Loucy (cell line): ENCODE results near the gene KRTAP5-1.

Source experiments
- H2AFZ ChIP-seq: fragments of 200-600 bp; sonication (generic); 2 replicates; pipeline ENCODE4 v1.6.0; 2016; ENCODE audit warnings: antibody characterized with exemption, mild to moderate bottlenecking, low read length, moderate library complexity
- H3F3A ChIP-seq: fragments of 200-600 bp; 2 replicates; pipeline ENCODE4 v1.6.0; 2016; ENCODE audit warnings: antibody characterized with exemption, low read depth, mild to moderate bottlenecking
- H3K27me3 ChIP-seq: fragments of 200-600 bp; sonication (generic); 2 replicates; pipeline ENCODE4 v1.6.1; 2014; ENCODE audit warnings: low read length, mild to moderate bottlenecking; ENCODE audit not compliant: insufficient read depth, poor library complexity, severe bottlenecking
- H3K36me3 ChIP-seq: fragments of 200-600 bp; sonication (generic); 2 replicates; pipeline ENCODE4 v1.6.1; 2016; ENCODE audit warnings: low read length; ENCODE audit not compliant: insufficient read depth
- H3K4me1 ChIP-seq: fragments of 200-600 bp; sonication (generic); 2 replicates; pipeline ENCODE4 v1.5.1; 2014; ENCODE audit warnings: low read length, mild to moderate bottlenecking; ENCODE audit not compliant: insufficient read depth, poor library complexity, severe bottlenecking
- H3K4me2 ChIP-seq: fragments of 200-600 bp; sonication (generic); 2 replicates; pipeline ENCODE4 v1.6.0; 2014; ENCODE audit warnings: antibody characterized with exemption, low read length, low read depth, mild to moderate bottlenecking; ENCODE audit not compliant: poor library complexity, severe bottlenecking
- H3K4me3 ChIP-seq: fragments of 200-600 bp; sonication (generic); 2 replicates; pipeline ENCODE4 v1.5.1; 2014; ENCODE audit warnings: low read length, mild to moderate bottlenecking, mixed read lengths; ENCODE audit not compliant: poor library complexity, severe bottlenecking
- H3K79me2 ChIP-seq: fragments of 200-600 bp; sonication (generic); 2 replicates; pipeline ENCODE4 v1.6.1; 2014; ENCODE audit warnings: low read length; ENCODE audit not compliant: insufficient read depth
- H3K9ac ChIP-seq: fragments of 200-600 bp; sonication (generic); 2 replicates; pipeline ENCODE4 v1.6.0; 2014; ENCODE audit warnings: mild to moderate bottlenecking, low read depth, low read length, moderate library complexity; ENCODE audit not compliant: poor library complexity, severe bottlenecking
- H3K9me2 ChIP-seq: fragments of 200-600 bp; sonication (generic); replicated peaks from 2 replicates; pipeline ENCODE4 v1.6.1; 2016; ENCODE audit warnings: low read depth, low read length, mixed read lengths
- H3K9me3 ChIP-seq: fragments of 200-600 bp; sonication (generic); 2 replicates; pipeline ENCODE4 v1.6.1; 2014; ENCODE audit warnings: mild to moderate bottlenecking, antibody characterized with exemption, low read length, low read depth; ENCODE audit not compliant: insufficient read depth
- H4K20me1 ChIP-seq: fragments of 200-600 bp; sonication (generic); 2 replicates; pipeline ENCODE4 v1.6.0; 2014; ENCODE audit warnings: antibody characterized with exemption, low read length, mild to moderate bottlenecking; ENCODE audit not compliant: insufficient read depth, poor library complexity, severe bottlenecking
- EZH2phosphoT487 ChIP-seq: fragments of 200-600 bp; IDR thresholded peaks from 2 replicates; pipeline ENCODE4 v1.6.1; 2018; ENCODE audit warnings: antibody characterized with exemption, mild to moderate bottlenecking, moderate library complexity, borderline replicate concordance
- TF ChIP-seq, protein P1 (sequence below): fragments of 200-600 bp; sonication (generic); conservative IDR thresholded peaks from 2 replicates; pipeline ENCODE4 v1.5.1; 2014; ENCODE audit warnings: mild to moderate bottlenecking, antibody characterized with exemption, low read length

The KRTAP5-1 gene

DNA sequence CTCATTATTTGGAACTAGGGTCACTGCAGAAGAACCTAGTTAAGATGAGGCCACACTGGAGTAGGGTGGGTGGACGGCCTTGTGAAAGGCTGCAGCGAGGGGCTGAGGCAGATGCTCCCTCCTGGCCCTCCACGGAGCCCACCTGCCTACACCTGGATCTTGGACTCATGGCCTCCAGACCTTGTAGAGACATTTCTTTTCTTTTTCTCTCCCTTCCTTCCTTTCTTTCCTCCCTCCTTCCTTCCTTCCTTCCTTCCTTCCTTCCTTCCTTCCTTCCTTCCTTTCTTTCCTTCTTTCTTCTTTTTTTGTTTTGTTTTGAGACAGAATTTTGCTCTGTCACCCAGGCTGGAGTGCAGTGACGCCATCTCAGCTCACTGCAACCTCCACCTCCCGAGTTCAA, 39.7 kb downstream of the KRTAP5-1 start:
- H3K9me3 ChIP-seq, result no peaks in the 10 kb centered on the region
- H3K36me3 ChIP-seq, result no peaks in the 10 kb centered on the region
- H3K4me1 ChIP-seq, result no peaks in the 10 kb centered on the region
- no peaks in the 10 kb centered on the region for H3F3A ChIP-seq
- TF ChIP-seq, protein P1, sequence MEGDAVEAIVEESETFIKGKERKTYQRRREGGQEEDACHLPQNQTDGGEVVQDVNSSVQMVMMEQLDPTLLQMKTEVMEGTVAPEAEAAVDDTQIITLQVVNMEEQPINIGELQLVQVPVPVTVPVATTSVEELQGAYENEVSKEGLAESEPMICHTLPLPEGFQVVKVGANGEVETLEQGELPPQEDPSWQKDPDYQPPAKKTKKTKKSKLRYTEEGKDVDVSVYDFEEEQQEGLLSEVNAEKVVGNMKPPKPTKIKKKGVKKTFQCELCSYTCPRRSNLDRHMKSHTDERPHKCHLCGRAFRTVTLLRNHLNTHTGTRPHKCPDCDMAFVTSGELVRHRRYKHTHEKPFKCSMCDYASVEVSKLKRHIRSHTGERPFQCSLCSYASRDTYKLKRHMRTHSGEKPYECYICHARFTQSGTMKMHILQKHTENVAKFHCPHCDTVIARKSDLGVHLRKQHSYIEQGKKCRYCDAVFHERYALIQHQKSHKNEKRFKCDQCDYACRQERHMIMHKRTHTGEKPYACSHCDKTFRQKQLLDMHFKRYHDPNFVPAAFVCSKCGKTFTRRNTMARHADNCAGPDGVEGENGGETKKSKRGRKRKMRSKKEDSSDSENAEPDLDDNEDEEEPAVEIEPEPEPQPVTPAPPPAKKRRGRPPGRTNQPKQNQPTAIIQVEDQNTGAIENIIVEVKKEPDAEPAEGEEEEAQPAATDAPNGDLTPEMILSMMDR, result no peak
- TF ChIP-seq EZH2phosphoT487, result no peak
- H3K4me3 ChIP-seq, result no peak overlapping the region
- no peaks in the 10 kb centered on the region for H3K27me3 ChIP-seq
- H3K4me2 ChIP-seq, result no peak overlapping the region
- H3K79me2 ChIP-seq, result no peaks in the 10 kb centered on the region
- no peak overlapping the region for H3K9ac ChIP-seq
- H4K20me1 ChIP-seq, result no peaks in the 10 kb centered on the region
- no peak overlapping the region for H2AFZ ChIP-seq
- H3K9me2 ChIP-seq, result no peaks in the 10 kb centered on the region

DNA sequence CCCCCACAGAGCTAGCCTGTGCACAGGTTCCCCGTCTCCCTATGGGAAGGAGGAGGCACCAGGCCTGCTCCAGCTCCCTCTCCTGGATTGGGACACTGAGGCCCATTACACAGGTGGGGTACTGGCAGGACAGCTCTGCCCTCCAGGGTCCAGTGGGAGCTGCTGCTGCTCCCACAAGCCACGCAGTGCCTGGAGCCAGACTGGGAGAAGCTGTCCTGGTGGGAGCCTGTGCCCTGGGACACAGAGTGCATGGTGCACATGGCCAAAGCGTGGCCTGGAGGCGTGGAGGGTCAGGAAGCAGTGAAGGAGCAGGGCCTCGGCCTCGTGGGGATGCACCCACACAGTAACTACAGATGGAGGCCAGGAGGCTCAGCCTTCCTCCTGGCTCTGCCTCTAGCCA, 40.5 kb downstream of the KRTAP5-1 start:
- no peak overlapping the region for H3K4me3 ChIP-seq
- no peaks in the 10 kb centered on the region for H4K20me1 ChIP-seq
- no peaks in the 10 kb centered on the region for H3K9me2 ChIP-seq
- no peaks in the 10 kb centered on the region for H3K36me3 ChIP-seq
- H3K9me3 ChIP-seq, result no peaks in the 10 kb centered on the region
- H3K4me1 ChIP-seq, result no peaks in the 10 kb centered on the region
- no peak for TF ChIP-seq EZH2phosphoT487
- TF ChIP-seq, protein P1, result no peak
- no peaks in the 10 kb centered on the region for H3K79me2 ChIP-seq
- no peaks in the 10 kb centered on the region for H3F3A ChIP-seq
- no peak overlapping the region for H3K4me2 ChIP-seq
- no peaks in the 10 kb centered on the region for H3K27me3 ChIP-seq
- H3K9ac ChIP-seq, result no peak overlapping the region
- H2AFZ ChIP-seq, result no peak overlapping the region

DNA sequence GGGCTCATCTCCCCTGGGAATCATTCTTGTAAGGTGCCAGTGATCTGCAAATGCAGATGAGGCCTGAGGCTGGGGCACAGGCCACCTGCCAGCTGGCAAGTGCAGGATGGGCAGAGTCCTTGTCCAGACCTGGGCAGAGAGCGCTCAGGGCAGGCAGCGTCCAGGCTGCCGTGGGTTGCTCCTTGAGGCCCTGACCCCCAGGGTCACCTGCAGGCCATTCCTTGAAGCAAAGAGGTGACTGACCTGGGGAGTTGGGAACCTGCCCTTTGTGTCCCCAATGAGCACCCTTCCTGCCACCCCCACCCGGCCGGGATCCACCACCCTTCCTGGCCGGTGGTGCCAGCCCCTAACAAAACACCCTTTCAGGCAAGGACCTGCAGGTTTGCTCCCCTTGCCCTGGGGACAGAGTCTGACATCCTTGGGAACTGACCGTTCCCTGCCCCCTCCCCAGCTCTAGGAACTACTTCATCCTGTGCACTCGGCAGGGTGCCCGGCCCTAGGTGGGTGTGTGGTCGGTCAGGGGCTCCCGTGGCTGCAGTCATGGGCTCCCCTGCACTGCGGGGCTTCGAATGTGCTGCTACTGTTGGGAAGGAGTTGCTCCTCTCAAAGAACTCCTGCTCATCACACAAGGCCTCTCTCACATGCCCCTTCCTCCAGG, 41.3 kb downstream of the KRTAP5-1 start:
- H3K27me3 ChIP-seq, result no peaks in the 10 kb centered on the region

More for the DNA sequence above, 41.3 kb downstream of the KRTAP5-1 start:
- H3K4me2 ChIP-seq, result no peak overlapping the region
- no peaks in the 10 kb centered on the region for H4K20me1 ChIP-seq
- no peaks in the 10 kb centered on the region for H3K9me2 ChIP-seq
- H3K4me3 ChIP-seq, result no peak overlapping the region
- H3K9ac ChIP-seq, result no peak overlapping the region
- no peaks in the 10 kb centered on the region for H3F3A ChIP-seq
- H3K4me1 ChIP-seq, result no peaks in the 10 kb centered on the region
- TF ChIP-seq, protein P1, result no peak
- TF ChIP-seq EZH2phosphoT487, result no peak
- H3K36me3 ChIP-seq, result no peaks in the 10 kb centered on the region
- H2AFZ ChIP-seq, result no peak overlapping the region
- no peaks in the 10 kb centered on the region for H3K9me3 ChIP-seq
- H3K79me2 ChIP-seq, result no peaks in the 10 kb centered on the region
